Keratinocyte (primary cell): ENCODE data around the gene ZNF780A. TPM values are rescaled to one million over a fixed set of nuclear protein-coding genes. Genes with fewer than 3 reads are reported as not detected.

Source experiments
- DNase-seq: peaks from one replicate; pipeline ENCODE4 v3.0.0-alpha.2; 2011; ENCODE audit warnings: low read depth, missing footprints, low spot score
- FAIRE-seq: peaks from 2 replicates; lab custom pipeline; 2011; peaks lifted over from hg19 to GRCh38; lab: Jason Lieb, UNC
- H2AFZ ChIP-seq: 2 replicates; pipeline ENCODE4 v1.6.0; 2012; ENCODE audit warnings: low read length, control low read depth, inconsistent platforms; ENCODE audit not compliant: control insufficient read depth
- H3K27ac ChIP-seq: 2 replicates; pipeline ENCODE4 v1.5.1; 2011; ENCODE audit warnings: low read length; ENCODE audit not compliant: control insufficient read depth, insufficient read depth
- H3K27me3 ChIP-seq: 3 replicates; pipeline ENCODE4 v1.6.0; 2011; ENCODE audit warnings: low read length; ENCODE audit not compliant: control insufficient read depth, insufficient read depth; ENCODE audit errors: extremely low read depth
- H3K36me3 ChIP-seq, 2 experiments: 2 replicates in 1 of 2; 3 replicates in 1 of 2; pipeline ENCODE4 v1.5.1; 2011; ENCODE audit warnings: low read length in 2 of 2, mild to moderate bottlenecking in 1 of 2; ENCODE audit not compliant: control insufficient read depth in 2 of 2, insufficient read depth in 2 of 2; ENCODE audit errors: extremely low read depth in 1 of 2
- H3K4me1 ChIP-seq: 3 replicates; pipeline ENCODE4 v1.5.1; 2011; ENCODE audit warnings: low read length; ENCODE audit not compliant: control insufficient read depth, insufficient read depth; ENCODE audit errors: extremely low read depth
- H3K4me2 ChIP-seq: 3 replicates; pipeline ENCODE4 v1.6.0; 2011; ENCODE audit warnings: low read depth, low read length; ENCODE audit not compliant: control insufficient read depth, insufficient read depth; ENCODE audit errors: extremely low read depth
- H3K4me3 ChIP-seq, 3 experiments: fragments of 200-600 bp in 1 of 3; sonication (generic) in 1 of 3; 2 replicates in 2 of 3; 3 replicates in 1 of 3; pipeline ENCODE4 v1.5.1; 2011 to 2016; ENCODE audit warnings: low read length in 3 of 3, mild to moderate bottlenecking in 3 of 3, control low read depth in 2 of 3, inconsistent platforms in 1 of 3, low read depth in 1 of 3, mixed read lengths in 1 of 3, mixed run types in 1 of 3, moderate library complexity in 1 of 3; ENCODE audit not compliant: control insufficient read depth in 2 of 3, insufficient read depth in 2 of 3; ENCODE audit errors: extremely low read depth in 1 of 3
- H3K79me2 ChIP-seq: 2 replicates; pipeline ENCODE4 v1.6.0; 2012; ENCODE audit warnings: low read length; ENCODE audit not compliant: control insufficient read depth, insufficient read depth
- H3K9ac ChIP-seq: 3 replicates; pipeline ENCODE4 v1.6.0; 2011; ENCODE audit warnings: low read length; ENCODE audit not compliant: control insufficient read depth, insufficient read depth; ENCODE audit errors: extremely low read depth
- H3K9me1 ChIP-seq: 3 replicates; pipeline ENCODE4 v1.6.0; 2011; ENCODE audit warnings: low read length; ENCODE audit not compliant: control insufficient read depth, insufficient read depth; ENCODE audit errors: extremely low read depth
- H3K9me3 ChIP-seq: 2 replicates; pipeline ENCODE4 v1.5.1; 2012; ENCODE audit warnings: low read depth, low read length; ENCODE audit not compliant: control insufficient read depth
- H4K20me1 ChIP-seq: 3 replicates; pipeline ENCODE4 v1.6.0; 2011; ENCODE audit warnings: low read length; ENCODE audit not compliant: control insufficient read depth, insufficient read depth; ENCODE audit errors: extremely low read depth
- EZH2 ChIP-seq: IDR thresholded peaks from one replicate; pipeline ENCODE4 v1.6.1; 2012; ENCODE audit warnings: inconsistent platforms, mild to moderate bottlenecking, low read length, moderate library complexity
- dilution Hi-C: fragments of 300-500 bp; cut with MboI; formaldehyde crosslinking; loops from one replicate; pipeline ENCODE4 v1.7.0; 2020; ENCODE audit warnings: low sequenced_read_pairs; ENCODE audit not compliant: extremely low pct_ligation_motif_present
- polyA minus RNA-seq, 3 experiments: library from RNA; depleted of rRNA, polyadenylated mRNA; stranded (reverse); fragments of >200 nt; gene quantifications; 1 replicate in 1 of 3; 2 replicates in 1 of 3; 3 replicates in 1 of 3; pipeline ENCODE4 v1.2.3, GENCODE V29; 2011
- polyA plus RNA-seq, 5 experiments: library from polyadenylated mRNA; depleted of rRNA in 3 of 5; stranded (reverse) in 3 of 5; stranded (forward) in 1 of 5; unstranded in 1 of 5; fragments of >200 nt; gene quantifications; 1 replicate in 1 of 5; 2 replicates in 3 of 5; 3 replicates in 1 of 5; pipeline versions ENCODE4 v1.2.1 to v1.2.3, GENCODE V29; 2011 to 2012; ENCODE audit warnings: missing spikeins in 2 of 5, low read depth in 1 of 5, low replicate concordance in 1 of 5
- TF ChIP-seq, protein P1 (sequence below), 3 experiments: IDR thresholded peaks in 1 of 3; conservative IDR thresholded peaks in 1 of 3; optimal IDR thresholded peaks in 1 of 3; 2 replicates in 2 of 3; 3 replicates in 1 of 3; pipeline versions ENCODE3 to v1.5.1; 2011; ENCODE audit warnings: low read length in 3 of 3, mild to moderate bottlenecking in 3 of 3, moderate library complexity in 2 of 3, control low read depth in 1 of 3, inconsistent platforms in 1 of 3; ENCODE audit not compliant: insufficient read depth in 2 of 3; ENCODE audit errors: extremely low read depth in 1 of 3

Gene ZNF780A
- polyA plus RNA-seq (12.2 to 20.3 TPM (median 19.0 TPM) in 3 replicates), polyA minus RNA-seq (0.85 to 20.9 TPM (median 7.6 TPM) in 3 replicates)
- 10.1 TPM for polyA plus RNA-seq (2011; ENCODE audit: low read depth)
- 14.7 and 16.4 TPM in 2 replicates for polyA plus RNA-seq (2011; cell fraction: cytosol; rRNA removed)
- 21.9 and 22.5 TPM in 2 replicates for polyA plus RNA-seq (2011; cell fraction: nucleus; rRNA removed)
- polyA plus RNA-seq (2012; ENCODE audit: low replicate concordance) = 11.3 and 15.2 TPM in 2 replicates
- 4.8 TPM for polyA minus RNA-seq (2011; cell fraction: cytosol; rRNA and poly(A)+ RNA removed)
- 9.2 and 16.4 TPM in 2 replicates for polyA minus RNA-seq (2011; cell fraction: nucleus; rRNA and poly(A)+ RNA removed)

DNA sequence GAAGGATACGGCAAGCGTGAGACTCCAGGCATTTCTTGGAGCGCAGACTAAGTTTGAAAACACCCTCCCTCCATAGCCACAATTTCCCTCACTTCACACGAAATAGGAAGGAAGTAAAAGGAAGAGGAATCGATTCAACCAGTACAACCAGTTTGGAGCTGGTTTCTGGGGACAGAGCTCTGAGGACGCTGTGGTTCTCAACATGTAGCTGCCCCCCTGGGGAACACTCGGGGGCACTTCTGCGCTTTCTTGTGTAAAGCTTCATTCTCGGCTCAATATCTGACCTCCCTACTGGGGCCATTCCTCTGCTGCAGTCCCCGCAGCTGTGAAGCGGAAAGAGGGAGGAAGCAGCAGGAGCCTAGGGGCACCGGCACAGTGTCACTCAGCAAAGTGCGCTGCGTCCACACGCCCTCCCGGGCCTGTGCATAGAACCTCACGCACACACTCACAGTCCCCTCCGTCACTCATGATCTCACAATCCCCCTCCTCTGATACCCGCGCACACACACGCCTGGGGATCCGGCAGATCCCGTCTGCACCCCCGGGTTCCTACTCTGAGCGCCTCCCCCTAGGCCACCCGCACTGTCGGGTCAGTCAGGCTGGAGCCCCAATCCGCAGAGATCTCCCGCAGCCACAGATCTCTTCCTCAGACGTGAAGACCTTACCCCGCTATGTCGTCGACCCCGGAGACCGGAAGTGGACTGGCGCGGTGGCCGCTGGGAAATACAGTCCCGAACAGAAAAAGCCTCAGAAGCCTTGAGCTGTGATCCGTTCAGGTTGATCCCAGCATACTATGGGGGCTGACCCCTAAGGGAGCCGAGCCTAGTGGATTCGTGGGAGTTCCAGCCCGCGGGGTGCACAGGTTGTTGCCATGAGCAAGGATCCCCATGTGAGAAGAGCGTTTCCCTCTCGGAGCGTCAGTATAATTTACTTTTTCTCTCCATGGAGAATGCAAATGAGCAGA is at the start of gene ZNF780A:
Gene ZNF780A (minus strand): TSS at position 703 of the 964 bp plus-strand sequence. CDS start 6,190 bp downstream, outside the sequence.
- H3K79me2 ChIP-seq = peaks cover 33% of the 10 kb centered on the region
- H3K27me3 ChIP-seq = no peaks in the 10 kb centered on the region
- dilution Hi-C loops = no loop called here
- peak within 1 kb of the TSS; percentile 76 for H3K9ac ChIP-seq
- H3K4me2 ChIP-seq = peak within 1 kb of the TSS; percentile 96
- FAIRE-seq = peak; percentile 77
- no peaks in the 10 kb centered on the region for H3K36me3 ChIP-seq
- H3K27ac ChIP-seq = peak within 1 kb of the TSS; percentile 59
- TF ChIP-seq, protein P1, sequence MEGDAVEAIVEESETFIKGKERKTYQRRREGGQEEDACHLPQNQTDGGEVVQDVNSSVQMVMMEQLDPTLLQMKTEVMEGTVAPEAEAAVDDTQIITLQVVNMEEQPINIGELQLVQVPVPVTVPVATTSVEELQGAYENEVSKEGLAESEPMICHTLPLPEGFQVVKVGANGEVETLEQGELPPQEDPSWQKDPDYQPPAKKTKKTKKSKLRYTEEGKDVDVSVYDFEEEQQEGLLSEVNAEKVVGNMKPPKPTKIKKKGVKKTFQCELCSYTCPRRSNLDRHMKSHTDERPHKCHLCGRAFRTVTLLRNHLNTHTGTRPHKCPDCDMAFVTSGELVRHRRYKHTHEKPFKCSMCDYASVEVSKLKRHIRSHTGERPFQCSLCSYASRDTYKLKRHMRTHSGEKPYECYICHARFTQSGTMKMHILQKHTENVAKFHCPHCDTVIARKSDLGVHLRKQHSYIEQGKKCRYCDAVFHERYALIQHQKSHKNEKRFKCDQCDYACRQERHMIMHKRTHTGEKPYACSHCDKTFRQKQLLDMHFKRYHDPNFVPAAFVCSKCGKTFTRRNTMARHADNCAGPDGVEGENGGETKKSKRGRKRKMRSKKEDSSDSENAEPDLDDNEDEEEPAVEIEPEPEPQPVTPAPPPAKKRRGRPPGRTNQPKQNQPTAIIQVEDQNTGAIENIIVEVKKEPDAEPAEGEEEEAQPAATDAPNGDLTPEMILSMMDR (optimal IDR thresholded peaks at IDR 0.05 in 1 of 3, IDR thresholded peaks at IDR 0.05 in 1 of 3, conservative IDR thresholded peaks at IDR 0.05 in 1 of 3; ENCODE audit: extremely low read depth in 1 of 3, insufficient read depth in 2 of 3, low read length in 3 of 3) = no peak
- no peak for TF ChIP-seq EZH2
- no peaks in the 10 kb centered on the region for H4K20me1 ChIP-seq
- no peaks in the 10 kb centered on the region for H3K9me3 ChIP-seq
- H2AFZ ChIP-seq = peak within 1 kb of the TSS; percentile 92
- H3K4me3 ChIP-seq = peak within 1 kb of the TSS; percentile 68 to 95 (median 82)
- no peaks in the 10 kb centered on the region for H3K9me1 ChIP-seq
- no peak for DNase-seq
- peaks cover 19% of the 10 kb centered on the region for H3K4me1 ChIP-seq

DNA sequence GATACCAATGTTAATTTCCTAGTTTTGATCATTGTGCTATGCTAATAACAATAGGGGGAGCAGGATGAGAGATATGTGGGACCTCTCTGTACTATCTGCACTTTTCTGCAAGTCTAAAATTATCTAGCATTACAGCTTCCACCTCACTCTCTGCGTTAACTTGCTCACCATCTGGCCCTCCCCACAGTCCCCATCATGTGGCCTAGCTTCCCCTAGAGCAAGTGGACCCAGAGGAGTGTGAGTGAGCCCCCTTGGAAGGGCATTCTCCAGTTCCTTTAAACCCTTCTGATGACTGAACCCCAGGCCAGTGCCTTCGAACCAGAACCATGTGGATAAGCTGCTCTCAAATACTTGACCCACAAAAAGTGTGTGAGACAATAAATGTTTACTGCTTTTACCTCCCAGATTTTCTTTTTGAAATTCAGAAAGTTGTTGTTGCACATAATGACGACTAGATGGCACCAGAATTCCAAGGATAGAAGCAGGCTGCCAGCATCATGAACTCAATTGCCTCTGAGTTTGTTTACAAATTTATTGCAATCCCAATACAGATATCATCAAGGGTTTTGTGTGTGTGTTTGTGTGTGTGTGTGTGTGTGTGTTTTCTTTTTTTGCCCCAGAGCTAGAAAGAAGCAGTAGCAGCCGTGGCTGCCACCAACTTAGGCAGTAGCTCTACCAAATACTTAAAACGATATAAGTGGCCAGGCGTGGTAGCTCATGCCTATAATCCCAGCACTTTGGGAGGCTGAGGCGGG is 49.0 kb upstream of the ZNF780A start:
- Histone ChIP-seq H3K4me2 (no peak overlapping the region), H3K4me3 (no peak overlapping the region)
- dilution Hi-C loops = no loop called here

More for the DNA sequence above, 49.0 kb upstream of the ZNF780A start:
- no peaks in the 10 kb centered on the region for H3K36me3 ChIP-seq
- H3K27ac ChIP-seq = no peak overlapping the region
- no peaks in the 10 kb centered on the region for H3K9me3 ChIP-seq
- H3K9me1 ChIP-seq = no peaks in the 10 kb centered on the region
- DNase-seq = no peak
- no peak overlapping the region for H3K9ac ChIP-seq
- H4K20me1 ChIP-seq = no peaks in the 10 kb centered on the region
- no peak for TF ChIP-seq EZH2
- TF ChIP-seq, protein P1 (optimal IDR thresholded peaks at IDR 0.05 in 1 of 3, IDR thresholded peaks at IDR 0.05 in 1 of 3, conservative IDR thresholded peaks at IDR 0.05 in 1 of 3; ENCODE audit: extremely low read depth in 1 of 3, insufficient read depth in 2 of 3, low read length in 3 of 3) = peak; percentile 57 to 72 (median 68)
- H3K4me1 ChIP-seq = no peaks in the 10 kb centered on the region
- peak; percentile 74 for FAIRE-seq
- H2AFZ ChIP-seq = no peak overlapping the region
- H3K79me2 ChIP-seq = no peaks in the 10 kb centered on the region
- H3K27me3 ChIP-seq = peaks cover 4% of the 10 kb centered on the region
